ENCODE results near the gene PRRT1.
"Not testable (repeated sequence)": the region's sequence is repeated elsewhere in the genome, so short reads cannot be mapped to it uniquely, and the experiment has no call there.

PRRT1 gene

DNA sequence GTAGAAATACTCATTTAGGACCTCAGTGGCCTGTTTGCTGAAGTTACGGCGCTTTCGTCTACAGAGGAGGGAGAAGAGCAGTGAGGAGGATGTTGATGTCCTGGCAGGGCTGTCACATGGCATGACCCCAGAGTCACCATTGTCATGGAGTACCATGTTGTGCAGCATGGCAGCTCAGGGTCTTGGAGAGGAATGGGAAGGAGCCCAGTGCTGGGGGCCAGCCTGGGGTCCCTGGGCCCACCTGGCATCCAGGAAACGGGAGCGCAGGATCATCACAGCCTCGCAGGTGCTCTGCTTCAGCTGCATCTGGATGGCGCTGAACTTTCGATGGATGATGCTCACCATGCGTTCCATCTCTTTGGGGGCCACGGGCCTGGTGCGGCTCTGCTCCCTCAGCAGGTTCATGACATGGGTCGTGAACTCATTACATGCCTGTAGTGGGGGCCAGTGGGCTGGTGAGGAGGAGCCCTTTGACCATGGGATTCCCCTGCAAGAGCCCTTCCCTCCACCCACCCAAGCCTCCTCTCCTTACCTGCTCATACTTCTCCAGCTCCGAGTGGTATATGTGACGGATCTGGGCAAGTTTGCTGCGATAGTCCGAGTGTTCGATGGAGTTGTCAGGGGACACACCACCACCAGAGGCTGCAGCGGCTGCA, 36.1 kb upstream of the PRRT1 start:
- DNase-seq, result not testable (repeated sequence)

DNA sequence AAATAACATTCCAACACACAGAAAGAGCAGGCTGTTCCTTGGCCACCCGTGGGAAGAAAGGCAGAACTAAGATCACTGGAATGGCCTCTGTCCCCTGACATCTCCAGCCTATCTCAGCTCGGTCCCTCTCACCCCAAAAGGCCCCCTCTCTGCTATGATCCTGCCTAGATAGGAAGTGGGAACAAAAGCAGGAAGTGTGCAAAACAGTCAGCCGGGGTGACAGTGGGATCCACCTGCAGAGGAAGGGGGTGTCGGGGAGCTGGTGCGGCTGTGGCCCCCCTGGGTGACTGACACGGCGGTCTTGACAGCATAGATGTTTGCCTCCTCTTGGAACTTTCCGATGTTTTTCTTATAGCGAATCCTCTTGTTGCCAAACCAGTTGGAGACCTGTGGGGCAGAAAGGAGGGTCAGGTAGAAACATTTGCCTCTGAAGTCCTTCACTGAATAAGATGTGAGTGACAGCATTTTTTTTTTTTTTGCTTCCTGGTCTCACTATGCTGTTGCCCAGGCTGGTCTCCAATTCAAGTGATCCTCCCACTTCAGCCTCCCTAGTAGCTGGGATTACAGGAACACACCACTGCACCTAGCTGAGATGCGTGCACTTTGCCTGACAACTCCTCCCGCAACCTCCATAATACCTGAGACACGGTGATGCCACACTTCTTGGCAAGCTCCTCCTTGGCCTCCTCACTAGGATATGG, 35.4 kb upstream of the PRRT1 start:
- no peak for DNase-seq

DNA sequence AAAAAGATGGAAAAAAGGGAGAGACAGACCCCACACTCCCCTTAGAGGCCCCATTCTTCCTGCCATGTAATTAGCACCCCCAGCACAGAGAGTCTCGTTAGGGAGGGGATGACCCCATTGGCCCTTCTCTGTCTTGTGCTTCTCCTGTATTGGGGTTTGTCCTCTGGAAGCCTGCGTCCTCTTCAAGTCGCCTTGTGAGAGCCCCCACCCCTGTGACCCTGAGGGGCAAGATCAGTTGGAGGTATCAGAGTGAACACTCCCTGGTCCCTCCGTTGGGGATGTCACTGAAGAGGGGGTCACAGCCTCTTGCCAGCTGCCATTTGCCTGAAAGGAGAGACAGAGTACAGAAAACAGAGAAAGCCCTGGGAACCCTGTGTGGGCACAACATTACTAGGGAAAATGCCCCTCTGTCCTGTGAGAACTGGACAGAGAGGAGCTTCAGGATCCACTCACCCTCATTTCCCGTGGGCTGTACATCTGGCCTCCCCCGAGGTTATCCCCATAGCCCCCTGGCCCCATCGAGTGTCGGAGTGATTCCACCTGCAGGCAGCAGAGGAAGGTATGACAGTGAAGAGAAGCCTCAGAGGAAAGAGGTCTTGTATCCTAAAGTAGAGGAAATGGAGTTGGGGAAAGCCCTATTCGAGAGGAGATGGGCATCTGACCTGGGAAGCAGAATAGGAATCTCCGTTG, 34.6 kb upstream of the PRRT1 start:
- DNase-seq, result not testable (repeated sequence)

DNA sequence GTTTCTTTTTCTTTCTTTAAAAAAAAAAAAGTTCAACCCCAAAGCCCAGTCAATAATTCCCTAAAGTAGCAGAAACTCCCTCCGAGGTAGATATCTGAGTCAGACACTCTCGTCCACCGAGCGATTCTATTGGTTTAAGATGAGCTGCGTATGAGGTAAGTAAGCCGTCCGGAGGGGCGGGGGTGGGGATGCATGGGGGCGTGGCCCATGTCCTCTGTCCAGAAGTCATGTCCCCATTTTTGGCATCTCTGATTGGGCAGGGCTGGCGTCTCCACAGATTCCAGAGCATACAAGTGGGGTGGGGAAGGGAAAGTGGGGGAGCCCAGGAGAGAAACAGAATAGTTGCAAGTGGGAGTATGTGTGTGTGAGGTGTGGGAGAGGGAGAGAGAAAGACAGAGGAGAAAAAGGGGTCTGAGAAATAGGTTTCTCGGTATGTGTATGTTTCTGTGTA, 34.0 kb upstream of the PRRT1 start:
- DNase-seq, result peak; percentile 88

DNA sequence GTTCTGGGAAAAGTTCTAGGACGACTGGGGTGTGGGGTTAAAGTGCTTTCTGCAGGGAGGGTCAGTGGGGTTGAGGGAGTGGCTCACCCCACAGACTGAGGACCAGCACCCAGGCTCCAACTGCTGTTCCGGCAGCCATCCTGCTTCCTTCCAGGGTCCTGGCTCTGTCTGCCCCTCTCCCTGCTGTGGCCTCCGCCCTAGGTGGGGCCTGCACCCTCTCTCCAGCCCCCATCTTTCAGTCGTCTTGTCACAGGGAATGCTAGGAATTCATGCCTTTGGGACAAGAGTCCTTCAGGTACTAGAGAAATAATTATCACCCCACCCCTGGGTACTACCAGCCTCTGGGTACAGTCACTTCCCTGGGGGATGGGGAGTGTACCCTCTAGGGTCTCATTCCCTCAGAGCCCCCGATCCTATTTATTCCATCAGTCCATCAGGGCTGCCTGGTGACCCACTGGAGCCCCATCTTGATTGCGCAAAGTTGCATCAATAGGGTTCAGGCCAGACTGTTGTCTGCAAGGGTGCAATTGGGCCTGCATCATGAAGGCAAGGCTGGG, 32.4 kb upstream of the PRRT1 start, which contains the start of gene AGER:
TSS of gene AGER (minus strand) at position 170 of the 557 bp plus-strand sequence. CDS start at position 139, 31 bp downstream.
- no peak for DNase-seq

DNA sequence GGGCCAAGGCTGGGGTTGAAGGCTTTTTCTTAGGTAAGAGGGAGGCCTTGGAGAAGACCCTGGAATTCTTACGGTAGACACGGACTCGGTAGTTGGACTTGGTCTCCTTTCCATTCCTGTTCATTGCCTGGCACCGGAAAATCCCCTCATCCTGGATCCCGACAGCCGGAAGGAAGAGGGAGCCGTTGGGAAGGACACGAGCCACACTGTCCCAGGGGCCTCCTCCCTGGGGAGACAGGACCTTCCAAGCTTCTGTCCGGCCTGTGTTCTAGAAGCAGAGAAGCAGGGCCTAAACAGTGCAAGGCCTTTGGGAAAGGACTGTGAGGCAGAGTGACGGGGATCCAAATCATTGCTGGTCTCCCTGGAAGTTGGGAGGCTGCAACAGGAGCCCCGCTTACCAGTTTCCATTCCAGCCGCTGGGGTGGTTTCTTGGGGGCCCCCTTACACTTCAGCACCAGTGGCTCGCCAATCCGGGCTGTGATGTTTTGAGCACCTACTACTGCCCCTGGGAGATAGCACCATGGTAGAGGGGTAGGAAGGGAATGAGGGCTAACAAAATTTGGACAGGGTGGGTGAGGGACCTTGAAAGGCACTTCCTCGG, 31.8 kb upstream of the PRRT1 start:
- no peak for DNase-seq

DNA sequence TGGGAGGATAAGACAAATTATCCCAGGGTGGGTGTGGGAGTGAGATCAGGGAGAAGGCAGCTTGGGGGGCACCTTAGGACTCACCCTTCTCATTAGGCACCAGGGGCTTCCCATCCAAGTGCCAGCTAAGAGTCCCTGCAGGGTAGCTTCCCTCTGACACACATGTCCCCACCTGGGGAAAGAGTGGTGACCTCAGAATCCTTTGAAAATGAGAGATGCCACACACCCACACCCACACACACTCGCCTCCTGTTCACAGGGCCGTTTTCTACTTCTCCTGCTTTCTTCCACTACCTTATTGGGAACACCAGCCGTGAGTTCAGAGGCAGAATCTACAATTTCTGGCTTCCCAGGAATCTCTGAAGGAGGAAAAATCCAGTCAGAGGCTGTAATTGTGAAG, 31.3 kb upstream of the PRRT1 start:
- no peak for DNase-seq

DNA sequence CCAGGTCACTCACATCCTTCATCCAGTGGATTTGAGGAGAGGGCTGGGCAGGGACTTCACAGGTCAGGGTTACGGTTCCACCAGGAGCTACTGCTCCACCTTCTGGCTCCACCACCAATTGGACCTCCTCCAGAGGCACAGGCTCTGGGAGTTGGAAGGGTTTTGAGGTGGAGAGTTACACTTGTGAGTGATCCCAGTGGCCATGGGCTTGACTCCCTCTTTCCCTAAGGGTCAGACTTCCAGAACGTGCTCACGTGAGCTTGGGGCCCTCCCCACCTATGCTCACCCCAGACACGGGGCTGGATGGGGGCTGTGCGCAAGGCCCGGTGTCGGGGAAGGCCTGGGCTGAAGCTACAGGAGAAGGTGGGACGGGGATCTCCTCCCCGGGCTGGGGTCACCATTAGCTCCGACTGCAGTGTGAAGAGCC, 30.8 kb upstream of the PRRT1 start:
- no peak for DNase-seq

DNA sequence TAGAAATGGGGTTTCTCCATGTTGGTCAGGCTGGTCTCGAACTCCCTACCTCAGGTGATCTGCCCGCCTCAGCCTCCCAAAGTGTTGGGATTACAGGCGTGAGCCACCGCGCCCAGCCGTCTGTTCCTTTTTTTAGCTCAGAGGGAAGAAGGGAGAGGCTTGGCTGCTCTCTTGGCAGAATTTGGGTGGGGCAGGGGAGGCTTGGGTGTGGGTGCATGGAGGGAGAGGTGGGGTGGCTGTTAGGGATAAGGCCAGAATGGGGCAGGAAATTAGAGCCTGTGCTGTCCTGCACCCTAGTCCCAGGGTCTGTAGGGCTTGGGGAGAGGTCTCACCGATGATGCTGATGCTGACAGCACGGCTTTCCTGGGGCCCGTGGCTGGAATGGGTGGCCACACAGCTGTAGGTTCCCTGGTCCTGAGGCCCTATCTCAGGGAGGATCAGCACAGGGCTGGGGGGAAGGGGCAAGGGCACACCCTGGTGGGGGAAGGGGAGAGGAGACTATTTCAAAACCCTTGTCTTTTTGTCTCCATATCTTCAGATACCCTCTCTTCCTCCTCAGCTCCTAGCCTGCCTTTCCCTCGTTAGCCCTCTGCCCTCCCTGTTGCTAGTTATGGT, 30.3 kb upstream of the PRRT1 start:
- DNase-seq, result no peak

DNA sequence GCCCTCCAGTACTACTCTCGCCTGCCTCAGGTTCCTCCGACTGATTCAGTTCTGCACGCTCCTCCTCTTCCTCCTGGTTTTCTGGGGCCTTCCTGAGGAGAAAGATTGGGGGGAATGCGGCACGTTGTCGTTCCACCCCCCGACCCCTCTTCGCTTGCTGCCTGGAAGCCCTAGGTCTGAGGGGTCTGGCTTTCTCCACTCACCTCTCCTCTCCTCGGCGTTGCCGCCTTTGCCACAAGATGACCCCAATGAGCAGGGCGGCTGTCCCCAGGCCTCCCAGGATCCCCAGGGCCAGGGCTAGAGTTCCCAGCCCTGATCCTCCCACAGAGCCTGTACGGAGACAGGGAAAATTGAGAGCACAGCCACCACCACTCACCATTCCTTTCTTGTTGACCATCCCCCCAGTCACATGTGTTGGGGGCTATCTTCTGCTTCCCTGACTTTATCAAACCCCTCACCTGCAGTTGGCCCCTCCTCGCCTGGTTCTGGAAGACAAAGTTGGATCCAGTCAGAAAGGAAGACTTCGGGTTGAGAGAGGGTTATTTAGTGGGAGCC, 29.5 kb upstream of the PRRT1 start:
- no peak for DNase-seq

DNA sequence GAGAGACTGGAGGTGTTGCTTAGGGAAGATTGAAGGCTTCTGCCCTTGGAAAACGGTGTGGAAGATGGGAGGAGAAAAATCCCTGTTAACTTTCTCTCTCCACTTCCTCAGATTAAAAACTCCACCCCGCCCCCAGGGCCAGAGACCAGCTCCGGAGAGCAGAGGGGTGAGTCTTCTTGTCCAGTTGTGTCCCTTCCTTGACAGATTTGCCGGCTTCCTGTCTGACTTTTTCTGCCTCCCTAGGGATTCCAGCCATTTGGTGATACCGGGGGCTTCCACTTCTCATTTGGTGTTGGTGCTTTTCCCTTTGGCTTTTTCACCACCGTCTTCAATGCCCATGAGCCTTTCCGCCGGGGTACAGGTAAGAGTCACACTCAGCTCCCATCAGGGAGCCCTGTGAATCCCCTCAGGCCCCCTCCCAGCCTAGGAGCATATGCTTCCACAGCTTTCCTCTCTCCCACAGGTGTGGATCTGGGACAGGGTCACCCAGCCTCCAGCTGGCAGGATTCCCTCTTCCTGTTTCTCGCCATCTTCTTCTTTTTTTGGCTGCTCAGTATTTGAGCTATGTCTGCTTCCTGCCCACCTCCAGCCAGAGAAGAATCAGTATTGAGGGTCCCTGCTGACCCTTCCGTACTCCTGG, 28.1 kb upstream of the PRRT1 start:
- no peak for DNase-seq

DNA sequence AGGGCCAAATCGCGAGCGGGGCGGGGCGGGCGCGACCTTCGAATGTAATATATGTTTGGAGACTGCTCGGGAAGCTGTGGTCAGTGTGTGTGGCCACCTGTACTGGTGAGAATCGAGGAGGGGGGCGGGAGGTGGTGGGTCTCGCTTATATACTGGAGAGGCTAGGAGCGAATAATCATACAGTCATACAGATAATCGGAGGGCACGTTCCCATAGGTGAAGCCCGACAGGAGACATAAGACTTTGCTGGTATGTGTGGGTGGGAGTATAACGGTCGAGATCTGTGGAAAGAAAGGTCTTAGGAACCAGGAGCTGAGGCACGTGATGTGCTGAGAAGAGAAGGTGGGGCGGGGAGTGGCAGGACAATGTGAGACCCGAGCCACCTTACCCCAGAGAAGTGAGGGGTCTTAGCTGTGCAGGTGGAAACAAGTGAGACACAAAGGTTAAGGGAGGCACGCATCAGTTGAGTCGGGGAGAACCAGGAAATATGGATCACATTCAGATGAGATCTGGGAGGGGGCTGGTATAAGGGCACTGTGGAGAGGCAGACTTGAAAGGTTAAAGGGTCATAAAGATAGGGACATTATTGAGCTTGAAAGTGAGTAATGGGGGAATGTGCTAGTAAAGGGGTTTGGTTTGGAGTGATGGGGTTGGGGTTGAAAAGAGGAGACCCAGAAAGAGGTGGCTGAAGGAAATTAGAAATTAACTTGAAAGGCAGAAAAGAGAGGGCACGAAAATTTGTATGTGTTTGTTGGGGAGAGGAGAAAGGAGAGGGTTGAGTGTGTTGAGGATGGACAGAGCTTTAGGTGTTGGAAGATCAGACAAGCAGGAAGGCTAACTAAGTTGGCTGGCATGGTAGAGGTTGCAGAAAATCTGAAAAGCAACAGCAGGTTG, 27.1 kb upstream of the PRRT1 start:
- DNase-seq, result peak; percentile 59

DNA sequence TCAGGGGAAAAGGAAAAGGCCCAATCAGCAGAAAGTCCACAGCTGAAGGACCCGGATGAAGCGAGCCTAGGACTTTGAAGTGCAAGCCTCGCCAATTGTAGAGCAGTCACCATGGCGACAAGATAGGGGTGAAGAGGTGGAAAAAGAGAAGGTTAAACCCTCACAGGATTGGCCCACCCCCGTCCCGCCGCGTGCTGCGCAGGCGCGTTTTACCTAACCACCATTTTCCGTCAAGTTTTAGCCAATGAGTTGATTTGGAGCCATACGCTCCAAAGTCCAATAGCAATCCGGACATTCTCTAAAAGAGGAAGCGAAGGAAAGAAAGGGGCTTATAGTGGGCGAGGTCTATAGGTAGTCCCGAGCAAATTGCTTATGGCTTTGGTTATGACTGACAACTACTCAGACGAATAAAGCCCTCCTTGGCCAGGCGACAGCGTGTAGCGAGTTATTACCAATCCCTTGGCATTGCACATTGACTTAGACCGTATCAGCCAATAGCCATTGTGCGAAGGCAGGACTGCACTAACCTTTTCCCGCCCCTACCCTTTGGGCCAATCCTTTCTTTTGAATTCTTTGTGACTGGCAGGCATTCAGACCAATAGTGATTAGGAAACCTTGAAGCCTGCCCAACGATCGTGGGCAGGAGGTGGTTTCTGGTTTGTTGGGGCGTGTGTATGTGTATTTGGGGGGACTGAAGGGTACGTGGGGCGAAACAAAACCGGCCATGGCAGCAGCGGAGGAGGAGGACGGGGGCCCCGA, 26.2 kb upstream of the PRRT1 start, which contains the start of gene RNF5:
TSS of gene RNF5 (plus strand) at position 618 of the 759 bp plus-strand sequence. CDS start at position 725, 107 bp downstream.
- peak; percentile 100 for DNase-seq

DNA sequence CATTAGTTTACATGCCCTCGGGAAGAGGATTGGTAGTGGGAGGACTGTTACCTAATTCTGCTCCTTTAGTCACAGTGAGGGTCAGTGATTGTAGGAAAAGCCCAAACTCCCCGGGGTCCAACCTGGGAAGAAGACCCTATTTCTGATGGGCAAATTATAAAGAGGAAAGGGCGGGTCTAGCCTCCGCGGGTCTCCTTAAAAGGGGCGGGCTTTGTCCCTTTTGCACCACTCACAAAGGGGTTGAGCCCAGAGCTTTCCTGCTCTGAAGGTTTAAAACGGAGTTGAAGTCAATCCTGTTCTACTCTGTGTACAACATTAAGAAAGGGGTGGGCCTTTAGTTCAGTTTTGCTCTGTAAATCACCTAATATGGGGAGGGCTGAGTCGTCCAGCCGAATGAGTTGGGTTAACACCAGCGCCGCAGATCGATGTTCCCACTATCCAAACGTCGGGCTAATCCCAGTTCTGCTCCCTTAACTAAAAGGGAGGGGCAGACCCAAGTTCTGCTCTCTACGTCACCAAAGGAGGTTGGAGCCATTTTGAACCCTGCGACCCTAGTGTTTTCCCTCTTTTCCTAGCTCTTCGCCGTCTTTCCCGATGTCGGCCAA, 25.5 kb upstream of the PRRT1 start:
- DNase-seq, result peak; percentile 94

DNA sequence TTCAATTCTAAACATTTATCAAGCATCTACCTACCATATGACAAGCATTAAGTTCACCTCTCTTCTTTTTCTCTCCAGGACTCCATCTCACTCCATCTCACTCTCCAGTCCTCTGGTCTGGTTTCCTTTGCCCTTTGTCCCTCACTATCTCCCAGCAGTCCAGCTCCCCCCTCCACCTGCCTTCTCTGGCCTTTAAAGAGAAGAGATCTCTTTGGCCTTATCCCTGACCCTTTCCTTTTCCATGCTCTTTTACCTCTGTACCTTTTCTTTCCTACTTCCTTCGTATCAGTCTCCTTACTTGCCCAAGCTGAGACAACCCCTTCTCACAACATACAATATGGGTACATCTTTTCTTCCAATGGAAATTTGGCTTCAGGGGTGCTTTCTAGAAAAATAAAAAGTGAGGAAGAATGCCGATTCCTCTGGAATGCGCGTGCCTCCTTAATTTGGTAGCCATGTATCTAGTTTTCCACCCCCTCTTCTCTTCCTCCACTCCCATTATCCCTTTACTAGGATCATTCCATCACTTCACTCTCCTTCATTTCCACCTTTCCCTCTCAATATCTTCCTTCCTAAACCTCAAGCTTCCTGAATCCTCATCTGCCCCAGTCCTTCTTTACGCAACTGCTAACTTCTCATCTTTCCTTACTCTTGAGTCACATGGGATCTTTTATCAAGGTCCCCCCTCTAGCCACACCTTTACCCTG, 24.9 kb upstream of the PRRT1 start:
- no peak for DNase-seq

DNA sequence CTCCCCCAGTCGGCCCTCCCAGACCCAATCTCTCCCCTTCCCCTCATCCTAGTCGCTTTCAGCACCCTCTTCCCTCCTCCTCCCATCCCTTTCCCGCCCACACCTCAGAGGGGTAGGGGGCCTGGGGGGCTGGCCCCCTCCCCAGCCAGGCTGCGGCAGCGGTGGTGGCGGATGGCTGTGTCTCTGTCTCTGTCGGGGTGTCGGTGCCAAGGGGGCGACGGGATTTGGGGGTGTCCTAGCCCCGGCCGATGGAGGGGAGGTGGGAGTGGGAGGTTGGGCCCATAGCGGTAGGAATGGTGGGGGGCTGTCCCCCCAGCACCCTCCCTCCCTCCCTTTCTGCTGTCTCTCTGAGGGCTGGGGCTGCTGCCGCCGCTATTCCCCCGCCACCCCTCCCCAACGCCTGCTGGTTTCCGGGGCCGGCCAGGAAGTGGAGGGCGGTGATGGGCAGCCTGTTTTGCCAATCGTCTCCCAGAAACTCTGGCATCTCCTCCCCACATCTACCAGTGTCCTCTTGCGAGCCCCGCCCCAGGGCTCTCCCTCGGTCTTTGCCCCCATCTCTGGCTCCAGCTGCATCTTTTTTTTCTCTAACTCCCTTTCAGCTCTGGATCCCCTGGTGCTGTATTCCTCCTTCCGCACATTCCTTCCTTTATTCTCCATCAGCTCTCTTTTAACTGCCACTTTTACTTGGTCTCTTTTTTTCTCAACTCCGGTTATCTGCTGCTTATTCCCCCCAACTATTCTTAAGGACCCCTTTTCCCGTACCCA, 24.2 kb upstream of the PRRT1 start, which contains the start of gene AGPAT1:
TSS of gene AGPAT1 (minus strand) at position 374 of the 765 bp plus-strand sequence. CDS start 4,588 bp downstream, outside the sequence.
- peak; percentile 98 for DNase-seq

DNA sequence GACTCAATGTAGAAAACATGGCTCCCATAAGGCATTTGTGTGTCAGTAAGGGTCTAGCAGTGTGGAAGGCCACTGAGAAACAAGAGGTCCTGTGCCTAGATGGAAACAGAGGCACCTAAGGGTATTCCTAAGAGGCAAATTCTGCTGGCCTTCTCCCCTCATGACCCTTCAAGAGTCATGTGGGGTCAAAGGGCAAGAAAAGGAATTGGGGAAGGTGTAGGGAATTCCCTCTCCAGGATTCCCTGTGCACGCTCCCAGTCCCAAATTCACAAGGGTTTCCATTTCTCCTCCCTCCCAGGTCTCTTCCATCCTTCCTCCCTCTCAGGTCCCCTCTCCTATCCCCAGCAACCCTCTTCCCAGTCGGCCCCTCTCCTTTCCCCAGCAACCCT, 23.6 kb upstream of the PRRT1 start:
- no peak for DNase-seq

DNA sequence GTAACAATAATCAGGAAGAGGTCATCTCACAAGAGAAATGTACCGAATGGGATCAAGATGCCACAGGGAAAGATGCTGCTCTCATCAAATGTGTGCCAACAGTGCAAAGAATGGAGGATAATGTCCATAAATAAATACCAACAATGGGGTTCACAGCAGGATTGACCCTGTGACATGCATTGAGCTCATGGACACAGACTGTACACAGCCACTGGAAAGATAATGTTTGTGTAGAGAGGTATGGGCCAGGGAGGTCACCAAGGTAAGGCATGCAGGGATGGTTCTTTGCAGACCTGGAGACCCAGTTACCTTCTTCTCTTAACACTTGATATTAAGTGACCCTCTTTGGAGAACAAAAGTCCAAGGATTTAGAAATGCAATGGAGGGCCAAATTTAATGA, 22.7 kb upstream of the PRRT1 start:
- DNase-seq, result no peak
